Karpas-422 (cell line): ENCODE results near the gene CREB3. TPM values are rescaled to one million over a fixed set of nuclear protein-coding genes. Genes with fewer than 3 reads are reported as not detected.

Source experiments
- small RNA-seq: library from RNA; depleted of rRNA; stranded (forward); fragments of <200 nt; gene quantifications from one replicate; pipeline ENCODE3, GENCODE V24; 2014
- total RNA-seq: library from RNA; depleted of rRNA; stranded (reverse); fragments of >200 nt; shearing (Covaris generic); gene quantifications from 2 replicates; pipeline ENCODE4 v1.2.3, GENCODE V29; 2014; ENCODE audit warnings: low replicate concordance; rRNA removed

The CREB3 gene
- total RNA-seq, 1 experiment from 2014 or later = 10.8 TPM

Small RNAs within 50 kb of the gene (small RNA-seq; reads per million reads assigned to genes)
- gene MIR6853 = not detected

Other genes starting within 250 kb of the CREB3 start
- gene RUSC2, start 242.6 kb upstream of the CREB3 start, total RNA-seq = not detected in 2 replicates
- 20.2 and 30.6 TPM in 2 replicates for gene TESK1, start 127.4 kb upstream of the CREB3 start, total RNA-seq
- 5.6 and 7.8 TPM in 2 replicates for gene CD72, start 114.3 kb upstream of the CREB3 start, total RNA-seq
- gene SIT1, start 81.7 kb upstream of the CREB3 start, total RNA-seq = 97.6 and 117 TPM in 2 replicates
- gene RMRP, start 74.6 kb upstream of the CREB3 start, total RNA-seq = 23,349 and 56,129 TPM in 2 replicates
- gene CCDC107, start 74.4 kb upstream of the CREB3 start, total RNA-seq = 13.2 and 24.0 TPM in 2 replicates
- gene ARHGEF39, start 67.5 kb upstream of the CREB3 start, total RNA-seq = 15.3 and 16.0 TPM in 2 replicates
- gene CA9, start 58.7 kb upstream of the CREB3 start, total RNA-seq = 26.8 and 35.2 TPM in 2 replicates
- gene TPM2, start 42.7 kb upstream of the CREB3 start, total RNA-seq = 0.19 TPM in 1 of 2 replicates, not detected in the other
- gene TLN1, start 471 bp upstream of the CREB3 start, total RNA-seq = 54.2 and 94.0 TPM in 2 replicates
- gene GBA2, start 16.6 kb downstream of the CREB3 start, total RNA-seq = 54.9 and 74.2 TPM in 2 replicates
- gene RGP1, start 16.6 kb downstream of the CREB3 start, total RNA-seq = 13.4 and 13.8 TPM in 2 replicates
- 1.1 and 4.2 TPM in 2 replicates for gene MSMP, start 21.6 kb downstream of the CREB3 start, total RNA-seq
- gene NPR2, start 58.9 kb downstream of the CREB3 start, total RNA-seq = 8.5 and 18.0 TPM in 2 replicates
- 0.07 and 0.90 TPM in 2 replicates for gene SPAG8, start 79.6 kb downstream of the CREB3 start, total RNA-seq
- 84.0 and 146 TPM in 2 replicates for gene HINT2, start 82.4 kb downstream of the CREB3 start, total RNA-seq
- gene FAM221B, start 96.1 kb downstream of the CREB3 start, total RNA-seq = not detected in 2 replicates
- gene TMEM8B, start 96.6 kb downstream of the CREB3 start, total RNA-seq = 2.9 and 3.0 TPM in 2 replicates
- not detected in 2 replicates for gene OR13J1, start 137.7 kb downstream of the CREB3 start, total RNA-seq
- not detected in 2 replicates for gene HRCT1, start 173.5 kb downstream of the CREB3 start, total RNA-seq
- not detected in 2 replicates for gene SPAAR, start 176.8 kb downstream of the CREB3 start, total RNA-seq
- not detected in 2 replicates for gene OR2S2, start 225.5 kb downstream of the CREB3 start, total RNA-seq